ENCODE results near the gene CRYBG2. TPM values are rescaled to one million over a fixed set of nuclear protein-coding genes. Genes with fewer than 3 reads are reported as not detected.

CRYBG2 gene
- total and polyA plus RNA-seq, 2 of the 13 experiments (the other 11 are each of a cell fraction or from before 2014, with no cell fraction given) = 1.3 to 2.9 TPM

DNA sequence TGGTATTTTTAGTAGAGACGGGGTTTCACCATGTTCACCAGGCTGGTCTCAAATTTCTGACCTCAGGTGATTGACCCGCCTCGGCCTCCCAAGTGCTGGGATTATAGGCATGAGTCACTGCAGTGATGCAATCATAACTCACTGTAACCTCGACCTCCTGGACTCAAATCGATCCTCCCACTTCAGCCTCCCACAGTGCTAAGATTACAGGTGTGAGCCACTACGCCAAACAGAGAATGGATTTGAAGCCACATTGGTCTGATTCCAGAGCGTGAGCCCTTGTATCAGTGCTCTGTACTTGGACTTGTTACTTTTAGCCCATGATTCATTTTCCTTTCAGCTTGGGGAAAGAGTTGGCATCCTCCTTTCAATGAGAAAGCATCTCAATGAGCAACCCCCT is 33.5 kb upstream of the CRYBG2 start (continued):
- TF ChIP-seq, protein P1, sequence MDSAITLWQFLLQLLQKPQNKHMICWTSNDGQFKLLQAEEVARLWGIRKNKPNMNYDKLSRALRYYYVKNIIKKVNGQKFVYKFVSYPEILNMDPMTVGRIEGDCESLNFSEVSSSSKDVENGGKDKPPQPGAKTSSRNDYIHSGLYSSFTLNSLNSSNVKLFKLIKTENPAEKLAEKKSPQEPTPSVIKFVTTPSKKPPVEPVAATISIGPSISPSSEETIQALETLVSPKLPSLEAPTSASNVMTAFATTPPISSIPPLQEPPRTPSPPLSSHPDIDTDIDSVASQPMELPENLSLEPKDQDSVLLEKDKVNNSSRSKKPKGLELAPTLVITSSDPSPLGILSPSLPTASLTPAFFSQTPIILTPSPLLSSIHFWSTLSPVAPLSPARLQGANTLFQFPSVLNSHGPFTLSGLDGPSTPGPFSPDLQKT (CRISPR knock-in tag; IDR thresholded peaks at IDR 0.05; ENCODE audit: borderline replicate concordance) = no peak
- TF ChIP-seq, protein P2, sequence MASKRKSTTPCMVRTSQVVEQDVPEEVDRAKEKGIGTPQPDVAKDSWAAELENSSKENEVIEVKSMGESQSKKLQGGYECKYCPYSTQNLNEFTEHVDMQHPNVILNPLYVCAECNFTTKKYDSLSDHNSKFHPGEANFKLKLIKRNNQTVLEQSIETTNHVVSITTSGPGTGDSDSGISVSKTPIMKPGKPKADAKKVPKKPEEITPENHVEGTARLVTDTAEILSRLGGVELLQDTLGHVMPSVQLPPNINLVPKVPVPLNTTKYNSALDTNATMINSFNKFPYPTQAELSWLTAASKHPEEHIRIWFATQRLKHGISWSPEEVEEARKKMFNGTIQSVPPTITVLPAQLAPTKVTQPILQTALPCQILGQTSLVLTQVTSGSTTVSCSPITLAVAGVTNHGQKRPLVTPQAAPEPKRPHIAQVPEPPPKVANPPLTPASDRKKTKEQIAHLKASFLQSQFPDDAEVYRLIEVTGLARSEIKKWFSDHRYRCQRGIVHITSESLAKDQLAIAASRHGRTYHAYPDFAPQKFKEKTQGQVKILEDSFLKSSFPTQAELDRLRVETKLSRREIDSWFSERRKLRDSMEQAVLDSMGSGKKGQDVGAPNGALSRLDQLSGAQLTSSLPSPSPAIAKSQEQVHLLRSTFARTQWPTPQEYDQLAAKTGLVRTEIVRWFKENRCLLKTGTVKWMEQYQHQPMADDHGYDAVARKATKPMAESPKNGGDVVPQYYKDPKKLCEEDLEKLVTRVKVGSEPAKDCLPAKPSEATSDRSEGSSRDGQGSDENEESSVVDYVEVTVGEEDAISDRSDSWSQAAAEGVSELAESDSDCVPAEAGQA (IDR thresholded peaks at IDR 0.05; ENCODE audit: low read depth) = no peak
- TF ChIP-seq, protein P2 (CRISPR knock-in tag; IDR thresholded peaks at IDR 0.05; ENCODE audit: borderline replicate concordance) = no peak
- TF ChIP-seq, protein P3, sequence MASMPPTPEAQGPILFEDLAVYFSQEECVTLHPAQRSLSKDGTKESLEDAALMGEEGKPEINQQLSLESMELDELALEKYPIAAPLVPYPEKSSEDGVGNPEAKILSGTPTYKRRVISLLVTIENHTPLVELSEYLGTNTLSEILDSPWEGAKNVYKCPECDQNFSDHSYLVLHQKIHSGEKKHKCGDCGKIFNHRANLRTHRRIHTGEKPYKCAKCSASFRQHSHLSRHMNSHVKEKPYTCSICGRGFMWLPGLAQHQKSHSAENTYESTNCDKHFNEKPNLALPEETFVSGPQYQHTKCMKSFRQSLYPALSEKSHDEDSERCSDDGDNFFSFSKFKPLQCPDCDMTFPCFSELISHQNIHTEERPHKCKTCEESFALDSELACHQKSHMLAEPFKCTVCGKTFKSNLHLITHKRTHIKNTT (CRISPR knock-in tag; IDR thresholded peaks at IDR 0.05) = no peak
- TF ChIP-seq ZFAT (CRISPR knock-in tag; conservative IDR thresholded peaks at IDR 0.05) (no peak), GZF1 (CRISPR knock-in tag; IDR thresholded peaks at IDR 0.05) (no peak), ZNF510 (CRISPR knock-in tag; IDR thresholded peaks at IDR 0.05; ENCODE audit: low read depth) (no peak), ZNF24 (IDR thresholded peaks at IDR 0.05) (peak; percentile 61; the same call in 1 of the 2 replicates), NCOA1 (CRISPR knock-in tag; IDR thresholded peaks at IDR 0.05) (no peak), ZNF292 (CRISPR knock-in tag; IDR thresholded peaks at IDR 0.05; ENCODE audit: borderline replicate concordance, low read depth) (peak; percentile 55; the same call in 1 of the 2 replicates), TEAD3 (CRISPR knock-in tag; optimal IDR thresholded peaks at IDR 0.05; ENCODE audit: borderline replicate concordance) (peak; percentile 85), ARNT2 (CRISPR knock-in tag; IDR thresholded peaks at IDR 0.05; ENCODE audit: low read depth) (peak; percentile 43; the same call in 1 of the 2 replicates), ZNF530 (CRISPR knock-in tag; IDR thresholded peaks at IDR 0.05; ENCODE audit: low read depth) (no peak), ZNF354B (CRISPR knock-in tag; IDR thresholded peaks at IDR 0.05) (no peak), ZNF256 (CRISPR knock-in tag; conservative IDR thresholded peaks at IDR 0.05) (no peak)
- TF ChIP-seq, protein P4, sequence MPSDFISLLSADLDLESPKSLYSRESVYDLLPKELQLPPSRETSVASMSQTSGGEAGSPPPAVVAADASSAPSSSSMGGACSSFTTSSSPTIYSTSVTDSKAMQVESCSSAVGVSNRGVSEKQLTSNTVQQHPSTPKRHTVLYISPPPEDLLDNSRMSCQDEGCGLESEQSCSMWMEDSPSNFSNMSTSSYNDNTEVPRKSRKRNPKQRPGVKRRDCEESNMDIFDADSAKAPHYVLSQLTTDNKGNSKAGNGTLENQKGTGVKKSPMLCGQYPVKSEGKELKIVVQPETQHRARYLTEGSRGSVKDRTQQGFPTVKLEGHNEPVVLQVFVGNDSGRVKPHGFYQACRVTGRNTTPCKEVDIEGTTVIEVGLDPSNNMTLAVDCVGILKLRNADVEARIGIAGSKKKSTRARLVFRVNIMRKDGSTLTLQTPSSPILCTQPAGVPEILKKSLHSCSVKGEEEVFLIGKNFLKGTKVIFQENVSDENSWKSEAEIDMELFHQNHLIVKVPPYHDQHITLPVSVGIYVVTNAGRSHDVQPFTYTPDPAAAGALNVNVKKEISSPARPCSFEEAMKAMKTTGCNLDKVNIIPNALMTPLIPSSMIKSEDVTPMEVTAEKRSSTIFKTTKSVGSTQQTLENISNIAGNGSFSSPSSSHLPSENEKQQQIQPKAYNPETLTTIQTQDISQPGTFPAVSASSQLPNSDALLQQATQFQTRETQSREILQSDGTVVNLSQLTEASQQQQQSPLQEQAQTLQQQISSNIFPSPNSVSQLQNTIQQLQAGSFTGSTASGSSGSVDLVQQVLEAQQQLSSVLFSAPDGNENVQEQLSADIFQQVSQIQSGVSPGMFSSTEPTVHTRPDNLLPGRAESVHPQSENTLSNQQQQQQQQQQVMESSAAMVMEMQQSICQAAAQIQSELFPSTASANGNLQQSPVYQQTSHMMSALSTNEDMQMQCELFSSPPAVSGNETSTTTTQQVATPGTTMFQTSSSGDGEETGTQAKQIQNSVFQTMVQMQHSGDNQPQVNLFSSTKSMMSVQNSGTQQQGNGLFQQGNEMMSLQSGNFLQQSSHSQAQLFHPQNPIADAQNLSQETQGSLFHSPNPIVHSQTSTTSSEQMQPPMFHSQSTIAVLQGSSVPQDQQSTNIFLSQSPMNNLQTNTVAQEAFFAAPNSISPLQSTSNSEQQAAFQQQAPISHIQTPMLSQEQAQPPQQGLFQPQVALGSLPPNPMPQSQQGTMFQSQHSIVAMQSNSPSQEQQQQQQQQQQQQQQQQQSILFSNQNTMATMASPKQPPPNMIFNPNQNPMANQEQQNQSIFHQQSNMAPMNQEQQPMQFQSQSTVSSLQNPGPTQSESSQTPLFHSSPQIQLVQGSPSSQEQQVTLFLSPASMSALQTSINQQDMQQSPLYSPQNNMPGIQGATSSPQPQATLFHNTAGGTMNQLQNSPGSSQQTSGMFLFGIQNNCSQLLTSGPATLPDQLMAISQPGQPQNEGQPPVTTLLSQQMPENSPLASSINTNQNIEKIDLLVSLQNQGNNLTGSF (CRISPR knock-in tag; IDR thresholded peaks at IDR 0.05) = no peak
